ENCODE data around the gene TXNRD2.

DNA sequence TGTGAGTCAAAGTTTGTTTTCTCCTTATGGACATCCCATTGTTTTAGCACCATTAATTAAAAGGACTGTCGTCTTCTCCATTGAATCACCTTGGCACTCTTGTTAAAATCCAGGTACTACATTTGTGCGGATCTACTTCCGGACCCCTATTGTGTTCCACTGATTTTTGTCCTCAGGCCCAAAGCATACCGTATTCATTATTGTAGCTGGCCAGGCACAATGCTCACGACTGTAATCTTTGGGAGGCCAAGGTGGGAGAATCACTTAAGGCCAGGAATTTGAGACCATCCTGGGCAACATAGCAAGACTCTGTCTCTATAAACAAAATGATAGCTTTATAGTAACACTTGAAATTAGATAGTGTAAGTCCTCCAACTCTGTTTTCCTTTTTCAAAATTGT is 78.0 kb downstream of the TXNRD2 start:
- TF ChIP-seq HDAC2 (IDR thresholded peaks at IDR 0.05): no peak
- TF ChIP-seq POLR2A (IDR thresholded peaks at IDR 0.05; ENCODE audit: low read depth, low read length): no peak
- TF ChIP-seq PML (IDR thresholded peaks at IDR 0.05; ENCODE audit: low read length): no peak
- no peak for TF ChIP-seq RAD51 (IDR thresholded peaks at IDR 0.05)
- TF ChIP-seq POLR2AphosphoS5 (IDR thresholded peaks at IDR 0.05; ENCODE audit: low read length): no peak
- TF ChIP-seq CTCF (IDR thresholded peaks at IDR 0.05 in 2 of 3, conservative IDR thresholded peaks at IDR 0.05 in 1 of 3; ENCODE audit: control insufficient read depth in 2 of 3, extremely low read depth in 1 of 3, insufficient read depth in 1 of 3, low read depth in 3 of 3, low read length in 3 of 3): no peak
